H9 (cell line): ENCODE data around the gene SLC19A1. TPM values are rescaled to one million over a fixed set of nuclear protein-coding genes. Genes with fewer than 3 reads are reported as not detected.

Source experiments
- DNase-seq: peaks from one replicate; pipeline ENCODE4 v3.0.0-alpha.2; 2017
- H2AFZ ChIP-seq: one replicate; pipeline ENCODE4 v1.6.1; 2013; ENCODE audit warnings: mild to moderate bottlenecking, low read length, control low read depth, moderate library complexity
- H2AK5ac ChIP-seq: 2 replicates; pipeline ENCODE4 v1.6.1; 2013; ENCODE audit warnings: low read length, control low read depth, mixed read lengths; ENCODE audit not compliant: insufficient read length
- H2BK120ac ChIP-seq: one replicate; pipeline ENCODE4 v1.6.1; 2013; ENCODE audit warnings: low read depth, mild to moderate bottlenecking, low read length, control low read depth, inconsistent platforms; ENCODE audit not compliant: poor library complexity, severe bottlenecking
- H2BK12ac ChIP-seq: 2 replicates; pipeline ENCODE4 v1.6.1; 2013; ENCODE audit warnings: low read length, control low read depth, mixed read lengths, low read depth; ENCODE audit not compliant: insufficient read length
- H2BK15ac ChIP-seq: 2 replicates; pipeline ENCODE4 v1.6.1; 2013; ENCODE audit warnings: low read depth, low read length, control low read depth
- H2BK20ac ChIP-seq: one replicate; pipeline ENCODE4 v1.6.1; 2013; ENCODE audit warnings: low read depth, mild to moderate bottlenecking, low read length, control low read depth, inconsistent platforms; ENCODE audit not compliant: poor library complexity, severe bottlenecking
- H2BK5ac ChIP-seq: 2 replicates; pipeline ENCODE4 v1.6.1; 2013; ENCODE audit warnings: low read length, control low read depth, mixed read lengths; ENCODE audit not compliant: insufficient read length
- H3K14ac ChIP-seq: 2 replicates; pipeline ENCODE4 v1.6.1; 2013; ENCODE audit warnings: low read length, control low read depth; ENCODE audit not compliant: insufficient read depth
- H3K18ac ChIP-seq: 2 replicates; pipeline ENCODE4 v1.6.1; 2013; ENCODE audit warnings: low read depth, mild to moderate bottlenecking, mixed read lengths, low read length, control low read depth; ENCODE audit not compliant: insufficient read length
- H3K23ac ChIP-seq: 2 replicates; pipeline ENCODE4 v1.6.1; 2013; ENCODE audit warnings: low read length, control low read depth, mixed read lengths, low read depth; ENCODE audit not compliant: insufficient read length
- H3K23me2 ChIP-seq: 2 replicates; pipeline ENCODE4 v1.6.1; 2013; ENCODE audit warnings: low read depth, mild to moderate bottlenecking, mixed read lengths, low read length, control low read depth; ENCODE audit not compliant: insufficient read length, poor library complexity, severe bottlenecking
- H3K27ac ChIP-seq: 2 replicates; pipeline ENCODE4 v1.5.1; 2013; ENCODE audit warnings: low read length, control low read depth, mixed read lengths, low read depth; ENCODE audit not compliant: insufficient read length
- H3K27me3 ChIP-seq: 2 replicates; pipeline ENCODE4 v1.6.1; 2013; ENCODE audit warnings: low read length, control low read depth, inconsistent platforms; ENCODE audit not compliant: insufficient read depth
- H3K4ac ChIP-seq: 2 replicates; pipeline ENCODE4 v1.6.1; 2013; ENCODE audit warnings: low read depth, mild to moderate bottlenecking, control low read depth, inconsistent platforms, low read length, moderate library complexity
- H3K4me1 ChIP-seq: 2 replicates; pipeline ENCODE4 v1.6.1; 2013; ENCODE audit warnings: low read length, control low read depth, inconsistent platforms; ENCODE audit not compliant: insufficient read depth
- H3K4me2 ChIP-seq: 2 replicates; pipeline ENCODE4 v1.6.1; 2013; ENCODE audit warnings: low read length, control low read depth, mixed read lengths; ENCODE audit not compliant: insufficient read length, insufficient read depth
- H3K56ac ChIP-seq: 2 replicates; pipeline ENCODE4 v1.6.1; 2013; ENCODE audit warnings: low read depth, mild to moderate bottlenecking, mixed read lengths, low read length, control low read depth; ENCODE audit not compliant: insufficient read length
- H3K79me1 ChIP-seq: 2 replicates; pipeline ENCODE4 v1.6.1; 2013; ENCODE audit warnings: low read depth, mild to moderate bottlenecking, moderate library complexity, low read length, control low read depth, inconsistent platforms; ENCODE audit not compliant: insufficient read depth, poor library complexity, severe bottlenecking
- H3K79me2 ChIP-seq: 2 replicates; pipeline ENCODE4 v1.6.1; 2013; ENCODE audit warnings: low read length, control low read depth, inconsistent platforms; ENCODE audit not compliant: insufficient read depth
- H3K9ac ChIP-seq: 2 replicates; pipeline ENCODE4 v1.6.1; 2013; ENCODE audit warnings: low read length, control low read depth, mixed read lengths; ENCODE audit not compliant: insufficient read length; ENCODE audit errors: extremely low read depth
- H3K9me3 ChIP-seq: one replicate; pipeline ENCODE4 v1.6.1; 2013; ENCODE audit warnings: low read depth, low read length, inconsistent platforms; ENCODE audit not compliant: control insufficient read depth
- H3T11ph ChIP-seq: one replicate; pipeline ENCODE4 v1.6.1; 2013; ENCODE audit warnings: mild to moderate bottlenecking, low read length, control low read depth, inconsistent platforms
- H4K20me1 ChIP-seq: one replicate; pipeline ENCODE4 v1.6.1; 2013; ENCODE audit not compliant: control insufficient read depth, insufficient read length, insufficient read depth
- H4K5ac ChIP-seq: 2 replicates; pipeline ENCODE4 v1.6.1; 2013; ENCODE audit warnings: low read depth, mild to moderate bottlenecking, mixed read lengths, low read length, control low read depth; ENCODE audit not compliant: insufficient read length
- H4K8ac ChIP-seq: replicated peaks from 2 replicates; pipeline ENCODE4 v1.6.1; 2013; ENCODE audit warnings: low read length, control low read depth, mixed read lengths, low read depth; ENCODE audit not compliant: insufficient read length
- H4K91ac ChIP-seq: 2 replicates; pipeline ENCODE4 v1.6.1; 2013; ENCODE audit warnings: low read depth, mild to moderate bottlenecking, moderate library complexity, mixed read lengths, low read length, control low read depth; ENCODE audit not compliant: insufficient read length
- H3K27ac Mint-ChIP-seq, 3 experiments: 2 replicates in 2 of 3; 3 replicates in 1 of 3; pipeline ENCODE4 v1.8.0; 2020 to 2021; ENCODE audit warnings: mixed read lengths in 3 of 3, mild to moderate bottlenecking in 1 of 3, moderate library complexity in 1 of 3
- H3K27me3 Mint-ChIP-seq: 2 replicates; pipeline ENCODE4 v1.8.0; 2021; ENCODE audit warnings: low read depth, mild to moderate bottlenecking, moderate library complexity, mixed read lengths
- H3K36me3 Mint-ChIP-seq, 3 experiments: 2 replicates in 2 of 3; 3 replicates in 1 of 3; pipeline ENCODE4 v1.8.0; 2020 to 2021; ENCODE audit warnings: low read depth in 3 of 3, mixed read lengths in 3 of 3; ENCODE audit not compliant: insufficient read depth in 1 of 3
- H3K4me1 Mint-ChIP-seq, 2 experiments: 2 replicates each; pipeline ENCODE4 v1.8.0; 2020; ENCODE audit warnings: mixed read lengths in 2 of 2
- H3K4me3 Mint-ChIP-seq, 2 experiments: 2 replicates in 1 of 2; 3 replicates in 1 of 2; pipeline ENCODE4 v1.8.0; 2020 to 2021; ENCODE audit warnings: mild to moderate bottlenecking in 2 of 2, mixed read lengths in 2 of 2, moderate library complexity in 1 of 2
- H3K9me3 Mint-ChIP-seq, 2 experiments: 2 replicates in 1 of 2; 3 replicates in 1 of 2; pipeline ENCODE4 v1.8.0; 2020; ENCODE audit warnings: mild to moderate bottlenecking in 2 of 2, mixed read lengths in 2 of 2, moderate library complexity in 1 of 2
- WGBS: extraction: QIAGEN DNeasy Blood & Tissue Kit; methylation state at CpG from one replicate; pipeline ENCODE4 v1.1.7; 2013; ENCODE audit warnings: missing lambda C conversion rate, low lambda C conversion rate, mixed read lengths; ENCODE audit not compliant: insufficient read length; ENCODE audit errors: extremely low coverage; 5-methylcytosine and 5-hydroxymethylcytosine counted together
- total RNA-seq: library from RNA; stranded (reverse); gene quantifications from 2 replicates; pipeline ENCODE4 v1.2.1, GENCODE V29; 2021
- TF ChIP-seq, protein P1 (sequence below): fragments of 200-600 bp; sonication (generic); conservative IDR thresholded peaks from 3 replicates; pipeline ENCODE4 v1.8.0; 2021; ENCODE audit warnings: antibody characterized with exemption, mild to moderate bottlenecking

SLC19A1 gene
- total RNA-seq, 1 experiment from 2014 or later: 32.4 TPM

DNA sequence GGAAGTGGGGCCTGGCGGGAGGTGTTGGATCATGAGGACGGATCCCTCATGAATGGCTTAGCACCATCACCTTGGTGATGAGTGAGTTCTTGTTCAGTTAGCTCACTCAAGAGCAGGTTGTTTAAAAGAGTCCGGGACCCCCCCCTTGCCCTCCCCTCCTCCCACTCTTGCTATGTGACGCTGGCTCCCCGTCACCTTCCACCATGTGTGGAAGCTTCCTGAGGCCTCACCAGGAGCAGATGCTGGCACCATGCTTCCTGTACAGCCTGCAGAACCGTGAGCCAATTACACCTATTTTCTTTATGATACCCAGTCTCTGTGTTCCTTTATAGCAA lies 3.0 kb upstream of the SLC19A1 start:
- Histone ChIP-seq H3T11ph (no peak overlapping the region), H4K8ac (no peak overlapping the region), H2BK20ac (no peak overlapping the region), H4K91ac (no peak overlapping the region), H3K18ac (no peak overlapping the region), H3K79me2 (peaks cover 2% of the 10 kb centered on the region; the same call in 1 of the 2 replicates), H3K23ac (no peak overlapping the region), H2AFZ (no peak overlapping the region), H3K4me1 (no peaks in the 10 kb centered on the region; the same call in 1 of the 2 replicates), H2BK120ac (no peak overlapping the region), H3K9ac (no peak overlapping the region), H3K27ac (no peak overlapping the region), H3K9me3 (no peaks in the 10 kb centered on the region), H3K4me2 (no peak overlapping the region), H2BK12ac (no peak overlapping the region), H2BK15ac (no peak overlapping the region), H3K27me3 (no peaks in the 10 kb centered on the region), H2AK5ac (no peak overlapping the region), H4K5ac (no peak overlapping the region), H3K79me1 (no peaks in the 10 kb centered on the region), H4K20me1 (no peaks in the 10 kb centered on the region), H2BK5ac (no peak overlapping the region), H3K4ac (no peak overlapping the region), H3K56ac (no peak overlapping the region), H3K23me2 (peaks cover 5% of the 10 kb centered on the region), H3K14ac (no peak overlapping the region)
- Mint-ChIP-seq H3K27ac (no peak overlapping the region), H3K36me3 (peaks cover 0 to 7% (median 3%) of the 10 kb centered on the region in 3 experiments; a peak in 2 of 7 replicates), H3K4me1 (peaks cover 12 to 14% of the 10 kb centered on the region in 2 experiments), H3K9me3 (peaks cover 3 to 6% of the 10 kb centered on the region in 2 experiments; a peak in 3 of 5 replicates), H3K27me3 (peaks cover 22% of the 10 kb centered on the region), H3K4me3 (no peak overlapping the region)
- DNase-seq: no peak
- TF ChIP-seq, protein P1, sequence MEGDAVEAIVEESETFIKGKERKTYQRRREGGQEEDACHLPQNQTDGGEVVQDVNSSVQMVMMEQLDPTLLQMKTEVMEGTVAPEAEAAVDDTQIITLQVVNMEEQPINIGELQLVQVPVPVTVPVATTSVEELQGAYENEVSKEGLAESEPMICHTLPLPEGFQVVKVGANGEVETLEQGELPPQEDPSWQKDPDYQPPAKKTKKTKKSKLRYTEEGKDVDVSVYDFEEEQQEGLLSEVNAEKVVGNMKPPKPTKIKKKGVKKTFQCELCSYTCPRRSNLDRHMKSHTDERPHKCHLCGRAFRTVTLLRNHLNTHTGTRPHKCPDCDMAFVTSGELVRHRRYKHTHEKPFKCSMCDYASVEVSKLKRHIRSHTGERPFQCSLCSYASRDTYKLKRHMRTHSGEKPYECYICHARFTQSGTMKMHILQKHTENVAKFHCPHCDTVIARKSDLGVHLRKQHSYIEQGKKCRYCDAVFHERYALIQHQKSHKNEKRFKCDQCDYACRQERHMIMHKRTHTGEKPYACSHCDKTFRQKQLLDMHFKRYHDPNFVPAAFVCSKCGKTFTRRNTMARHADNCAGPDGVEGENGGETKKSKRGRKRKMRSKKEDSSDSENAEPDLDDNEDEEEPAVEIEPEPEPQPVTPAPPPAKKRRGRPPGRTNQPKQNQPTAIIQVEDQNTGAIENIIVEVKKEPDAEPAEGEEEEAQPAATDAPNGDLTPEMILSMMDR: no peak
- no CpG with 5 or more reads among the region's 6 CpGs for WGBS
